GDM1 (cell line): Measurements from ENCODE around the gene GEN1.

Experiments used
- DNase-seq: peaks from one replicate; lab custom pipeline; 2025; lab: John Stamatoyannopoulos, UW

The GEN1 gene

GRCh38 chr2:17753803-17754663 lies at the start of gene GEN1, which contains the start of gene SMC6:
TSS of gene GEN1 (plus strand) at chr2:17754138. CDS start at chr2:17759944, 5,806 bp downstream.
TSS of gene SMC6 (minus strand) at chr2:17753810. CDS start at chr2:17745946, 7,864 bp downstream.
- DNase-seq = peak; percentile 93

- DNase-seq = no peak
These were observed 47.1 kb upstream of the GEN1 start for GRCh38 chr2:17706845-17707244.

- no peak for DNase-seq
These were observed 45.4 kb upstream of the GEN1 start for GRCh38 chr2:17708501-17708900.

GRCh38 chr2:17709897-17710296 lies 44.0 kb upstream of the GEN1 start:
- DNase-seq = no peak

- no peak for DNase-seq
These were observed 43.2 kb upstream of the GEN1 start for GRCh38 chr2:17710547-17711248.

- no peak for DNase-seq
These were observed 40.6 kb upstream of the GEN1 start for GRCh38 chr2:17713291-17713690.

GRCh38 chr2:17717666-17718065 lies 36.3 kb upstream of the GEN1 start:
- no peak for DNase-seq

- no peak for DNase-seq
These were observed 35.2 kb upstream of the GEN1 start for GRCh38 chr2:17718689-17719088.

- no peak for DNase-seq
These were observed 34.2 kb upstream of the GEN1 start for GRCh38 chr2:17719562-17720371.

GRCh38 chr2:17728210-17728609 lies 25.7 kb upstream of the GEN1 start:
- no peak for DNase-seq

- no peak for DNase-seq
These were observed 24.1 kb upstream of the GEN1 start for GRCh38 chr2:17729880-17730279.

- no peak for DNase-seq
These were observed 20.3 kb upstream of the GEN1 start for GRCh38 chr2:17733599-17733998.

- DNase-seq = no peak
These were observed 18.1 kb upstream of the GEN1 start for GRCh38 chr2:17735864-17736263.

GRCh38 chr2:17736989-17737388 lies 16.9 kb upstream of the GEN1 start:
- no peak for DNase-seq

- no peak for DNase-seq
These were observed 13.7 kb upstream of the GEN1 start for GRCh38 chr2:17740203-17740602.

GRCh38 chr2:17747684-17748452 lies 6.1 kb upstream of the GEN1 start:
- no peak for DNase-seq

- no peak for DNase-seq
These were observed 5.2 kb upstream of the GEN1 start for GRCh38 chr2:17748745-17749144.

- no peak for DNase-seq
These were observed 4.0 kb upstream of the GEN1 start for GRCh38 chr2:17749753-17750438.

- DNase-seq = no peak
These were observed 1.7 kb upstream of the GEN1 start for GRCh38 chr2:17752246-17752645.

GRCh38 chr2:17752892-17753802 lies 791 bp upstream of the GEN1 start:
- DNase-seq = peak; percentile 34
